LNCaP clone FGC (cell line): ENCODE measurements around the gene DYDC2.
"Not testable (repeated sequence)": the region's sequence is repeated elsewhere in the genome, so short reads cannot be mapped to it uniquely, and the experiment has no call there.

ENCODE experiments used
- DNase-seq: peaks from one replicate; pipeline ENCODE4 v3.0.0-alpha.2; 2011; ENCODE audit warnings: low read depth
- H3K4me3 ChIP-seq: 2 replicates; pipeline ENCODE4 v1.5.1; 2011; ENCODE audit warnings: mild to moderate bottlenecking, low read depth, low read length, control low read depth
- TF ChIP-seq, protein P1 (sequence below): IDR thresholded peaks from 2 replicates; pipeline ENCODE4 v1.5.1; 2012; ENCODE audit warnings: mild to moderate bottlenecking; ENCODE audit not compliant: control insufficient read depth, insufficient read depth; ENCODE audit errors: extremely low read depth

The DYDC2 gene

DNA sequence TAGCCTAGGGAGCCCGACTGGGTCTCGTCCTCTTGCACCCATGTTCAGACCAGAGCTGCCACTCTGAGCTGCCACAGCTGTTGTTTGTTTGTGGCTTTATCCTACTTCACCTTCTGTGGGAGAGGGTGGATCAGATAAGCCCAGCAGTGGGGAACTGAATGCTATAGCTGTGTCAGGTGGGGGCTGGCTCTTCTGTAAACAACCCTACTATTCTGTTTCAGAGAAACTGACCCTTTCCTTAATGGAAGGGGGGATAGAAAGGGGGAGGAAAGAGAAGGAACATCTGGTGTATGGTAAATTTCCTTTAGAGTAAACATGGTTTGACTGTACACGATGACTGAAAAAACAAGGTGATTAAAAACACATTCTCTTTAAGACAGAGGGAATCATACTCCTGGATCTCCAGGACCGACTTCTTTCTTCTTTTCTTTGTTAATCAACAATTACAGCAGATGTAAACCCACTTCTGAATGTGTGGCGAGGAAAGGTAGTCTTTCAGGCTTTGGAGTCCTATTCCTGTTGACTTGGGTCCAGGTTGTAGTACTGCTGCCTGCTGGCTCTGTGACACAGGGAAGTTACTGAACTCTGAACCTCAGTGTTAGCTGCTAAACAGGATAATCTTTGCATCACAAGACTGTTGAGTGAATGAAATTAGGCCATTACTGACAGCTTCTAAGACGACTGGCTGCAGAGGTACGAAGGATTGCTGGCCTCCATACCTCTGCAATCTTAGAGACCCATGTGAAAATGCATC, 57.7 kb downstream of the DYDC2 start:
- TF ChIP-seq, protein P1, sequence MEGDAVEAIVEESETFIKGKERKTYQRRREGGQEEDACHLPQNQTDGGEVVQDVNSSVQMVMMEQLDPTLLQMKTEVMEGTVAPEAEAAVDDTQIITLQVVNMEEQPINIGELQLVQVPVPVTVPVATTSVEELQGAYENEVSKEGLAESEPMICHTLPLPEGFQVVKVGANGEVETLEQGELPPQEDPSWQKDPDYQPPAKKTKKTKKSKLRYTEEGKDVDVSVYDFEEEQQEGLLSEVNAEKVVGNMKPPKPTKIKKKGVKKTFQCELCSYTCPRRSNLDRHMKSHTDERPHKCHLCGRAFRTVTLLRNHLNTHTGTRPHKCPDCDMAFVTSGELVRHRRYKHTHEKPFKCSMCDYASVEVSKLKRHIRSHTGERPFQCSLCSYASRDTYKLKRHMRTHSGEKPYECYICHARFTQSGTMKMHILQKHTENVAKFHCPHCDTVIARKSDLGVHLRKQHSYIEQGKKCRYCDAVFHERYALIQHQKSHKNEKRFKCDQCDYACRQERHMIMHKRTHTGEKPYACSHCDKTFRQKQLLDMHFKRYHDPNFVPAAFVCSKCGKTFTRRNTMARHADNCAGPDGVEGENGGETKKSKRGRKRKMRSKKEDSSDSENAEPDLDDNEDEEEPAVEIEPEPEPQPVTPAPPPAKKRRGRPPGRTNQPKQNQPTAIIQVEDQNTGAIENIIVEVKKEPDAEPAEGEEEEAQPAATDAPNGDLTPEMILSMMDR, result no peak
- no peak overlapping the region for H3K4me3 ChIP-seq
- peak; percentile 67 for DNase-seq

DNA sequence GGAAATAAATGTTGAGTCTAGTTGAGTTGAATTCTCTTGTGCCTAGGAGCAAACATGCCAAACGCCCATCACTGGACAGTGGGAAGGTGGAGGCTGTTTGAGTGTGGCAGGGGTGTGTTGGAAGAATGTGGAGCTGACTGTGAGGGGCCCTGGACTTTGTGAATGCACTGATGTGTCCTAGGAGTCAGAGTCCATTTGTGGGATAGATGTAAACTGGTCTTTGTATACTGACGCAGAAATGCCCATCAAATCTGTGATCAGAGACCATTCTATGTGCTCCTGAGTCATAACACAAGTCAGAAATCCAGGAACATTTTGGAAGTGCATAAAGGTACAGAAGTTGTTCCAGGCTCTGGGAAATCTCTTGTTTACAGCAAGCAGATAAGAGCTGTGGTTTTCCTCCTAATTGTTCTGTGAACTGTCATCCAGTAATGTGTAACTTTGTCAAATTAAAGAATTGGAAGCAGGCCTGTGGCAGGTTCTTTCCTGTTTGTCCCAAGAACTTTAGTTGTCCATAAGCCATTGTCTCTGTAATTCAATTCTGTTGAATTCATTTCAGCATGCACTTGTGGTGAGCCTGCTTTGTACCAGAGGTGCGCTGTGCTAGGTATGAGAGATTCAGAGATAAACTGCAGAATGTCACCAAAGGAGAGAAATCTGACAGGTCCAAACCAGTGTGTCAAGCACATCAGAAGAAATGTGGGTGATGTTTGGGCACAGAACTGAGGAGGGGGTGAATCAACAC, 59.3 kb downstream of the DYDC2 start:
- H3K4me3 ChIP-seq, result no peak overlapping the region
- TF ChIP-seq, protein P1, result no peak
- DNase-seq, result no peak

DNA sequence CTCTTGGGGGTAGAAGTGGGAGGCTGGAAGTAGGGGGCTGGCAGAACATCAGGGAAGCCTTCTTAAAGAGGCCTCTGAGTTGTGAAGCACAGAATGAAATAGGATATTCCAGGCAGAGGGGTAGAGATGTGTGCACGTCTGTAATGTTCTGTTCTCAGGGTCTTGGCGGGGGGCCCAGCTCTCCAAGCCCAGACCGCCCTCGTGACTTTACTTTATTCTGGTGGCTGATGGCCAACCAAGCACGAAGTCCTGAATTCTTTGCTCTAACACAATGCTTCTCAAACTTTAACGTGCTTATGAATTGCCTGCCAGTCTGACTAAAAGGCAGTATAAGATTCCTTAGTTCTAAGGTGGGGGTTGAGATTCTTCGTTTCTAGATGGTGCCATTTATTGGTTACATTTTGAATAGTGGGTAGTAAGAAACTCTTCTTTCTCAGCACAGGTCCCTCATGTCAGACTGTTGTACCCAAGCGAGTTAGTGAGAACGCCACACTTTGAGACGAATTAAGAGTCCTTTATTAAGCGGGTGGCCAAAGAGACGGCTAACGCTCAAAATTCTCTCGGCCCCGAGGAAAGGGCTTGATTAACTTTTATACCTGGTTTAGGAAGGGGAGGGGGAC, 60.0 kb downstream of the DYDC2 start:
- H3K4me3 ChIP-seq, result no peak overlapping the region
- TF ChIP-seq, protein P1, result no peak

DNA sequence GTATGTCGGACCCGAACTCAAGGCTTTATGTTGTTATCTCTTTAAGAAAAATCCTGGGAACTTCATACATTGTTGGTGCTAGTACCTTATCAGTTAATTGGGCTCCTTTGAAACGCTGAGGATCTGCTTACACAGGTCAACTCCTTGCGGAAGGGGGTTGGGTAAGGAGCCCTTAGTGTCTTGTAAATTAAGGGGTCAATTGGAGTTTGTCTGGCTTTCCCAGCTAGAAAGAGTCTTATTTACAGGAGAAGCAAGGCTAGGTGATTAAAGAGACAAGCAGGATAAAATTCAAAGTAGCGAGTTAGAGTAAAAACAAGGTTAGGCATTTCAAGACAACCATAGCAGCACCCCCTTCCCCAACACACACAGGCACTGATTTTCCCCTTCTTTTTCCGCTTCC, 60.7 kb downstream of the DYDC2 start:
- not testable (repeated sequence) for H3K4me3 ChIP-seq, DNase-seq

More for the DNA sequence above, 60.0 kb downstream of the DYDC2 start:
- DNase-seq, result peak; percentile 31
